Nephron (organoid): ENCODE data around the gene KIAA1210.

Experiments
- H3K27ac Mint-ChIP-seq, 3 experiments: 2 replicates each; pipeline ENCODE4 v1.8.0; 2020; ENCODE audit warnings: mixed read lengths in 3 of 3, mild to moderate bottlenecking in 2 of 3, moderate library complexity in 1 of 3
- H3K27me3 Mint-ChIP-seq: 2 replicates; pipeline ENCODE4 v1.8.0; 2021; ENCODE audit warnings: low read depth, mild to moderate bottlenecking, moderate library complexity, mixed read lengths
- H3K36me3 Mint-ChIP-seq: 2 replicates; pipeline ENCODE4 v1.8.0; 2020; ENCODE audit warnings: low read depth, mixed read lengths
- H3K4me1 Mint-ChIP-seq: 2 replicates; pipeline ENCODE4 v1.8.0; 2020; ENCODE audit warnings: mixed read lengths
- H3K4me3 Mint-ChIP-seq, 3 experiments: 2 replicates each; pipeline ENCODE4 v1.8.0; 2020; ENCODE audit warnings: mild to moderate bottlenecking in 3 of 3, mixed read lengths in 3 of 3, moderate library complexity in 2 of 3
- H3K9me3 Mint-ChIP-seq: 2 replicates; pipeline ENCODE4 v1.8.0; 2020; ENCODE audit warnings: mixed read lengths
- TF ChIP-seq, protein P1 (sequence below), 3 experiments: fragments of 200-600 bp; sonication (generic); IDR thresholded peaks; one replicate each; pipeline ENCODE4 v1.5.0; 2021; ENCODE audit warnings: antibody characterized with exemption in 3 of 3; ENCODE audit not compliant: unreplicated experiment in 3 of 3

The KIAA1210 gene

DNA sequence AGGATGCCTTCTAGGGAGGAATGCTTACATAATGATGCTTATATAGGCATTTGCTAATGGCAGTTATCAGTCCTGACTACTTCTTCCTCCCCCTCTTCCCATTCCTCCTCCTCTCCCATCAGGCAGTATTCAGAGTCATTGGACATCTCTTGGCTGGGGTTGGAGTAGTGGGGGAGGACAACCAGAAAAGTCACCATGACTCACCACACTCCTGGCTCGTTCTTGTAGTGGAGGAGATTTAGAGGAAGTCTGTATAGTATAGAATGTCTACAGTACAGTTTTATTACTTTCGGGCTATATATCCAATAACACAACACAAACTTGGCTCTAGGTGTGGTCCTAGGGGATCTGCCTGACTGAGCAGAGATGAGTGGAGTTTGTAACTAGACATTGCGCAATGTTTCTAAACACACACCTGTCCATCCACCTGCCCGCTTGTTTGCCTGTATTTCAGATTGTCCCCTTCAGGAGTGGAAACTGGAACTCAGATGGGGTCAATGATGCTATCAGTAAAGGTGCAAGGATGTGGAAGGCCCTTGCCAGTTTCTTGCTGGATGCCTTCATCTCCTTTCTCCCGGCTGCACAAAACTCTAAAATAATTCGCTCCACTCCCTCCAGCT, 27.9 kb upstream of the KIAA1210 start:
- peaks cover 34% of the 10 kb centered on the region for H3K4me1 Mint-ChIP-seq
- no peak overlapping the region for H3K4me3 Mint-ChIP-seq
- peak overlapping the region; percentile 84 to 98 (median 87) for H3K27ac Mint-ChIP-seq
- peaks cover 9% of the 10 kb centered on the region for H3K9me3 Mint-ChIP-seq
- H3K36me3 Mint-ChIP-seq = no peaks in the 10 kb centered on the region
- TF ChIP-seq, protein P1, sequence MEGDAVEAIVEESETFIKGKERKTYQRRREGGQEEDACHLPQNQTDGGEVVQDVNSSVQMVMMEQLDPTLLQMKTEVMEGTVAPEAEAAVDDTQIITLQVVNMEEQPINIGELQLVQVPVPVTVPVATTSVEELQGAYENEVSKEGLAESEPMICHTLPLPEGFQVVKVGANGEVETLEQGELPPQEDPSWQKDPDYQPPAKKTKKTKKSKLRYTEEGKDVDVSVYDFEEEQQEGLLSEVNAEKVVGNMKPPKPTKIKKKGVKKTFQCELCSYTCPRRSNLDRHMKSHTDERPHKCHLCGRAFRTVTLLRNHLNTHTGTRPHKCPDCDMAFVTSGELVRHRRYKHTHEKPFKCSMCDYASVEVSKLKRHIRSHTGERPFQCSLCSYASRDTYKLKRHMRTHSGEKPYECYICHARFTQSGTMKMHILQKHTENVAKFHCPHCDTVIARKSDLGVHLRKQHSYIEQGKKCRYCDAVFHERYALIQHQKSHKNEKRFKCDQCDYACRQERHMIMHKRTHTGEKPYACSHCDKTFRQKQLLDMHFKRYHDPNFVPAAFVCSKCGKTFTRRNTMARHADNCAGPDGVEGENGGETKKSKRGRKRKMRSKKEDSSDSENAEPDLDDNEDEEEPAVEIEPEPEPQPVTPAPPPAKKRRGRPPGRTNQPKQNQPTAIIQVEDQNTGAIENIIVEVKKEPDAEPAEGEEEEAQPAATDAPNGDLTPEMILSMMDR (IDR thresholded peaks at IDR 0.05; ENCODE audit: unreplicated experiment in 3 of 3) = no peak
- H3K27me3 Mint-ChIP-seq = peaks cover 4% of the 10 kb centered on the region

DNA sequence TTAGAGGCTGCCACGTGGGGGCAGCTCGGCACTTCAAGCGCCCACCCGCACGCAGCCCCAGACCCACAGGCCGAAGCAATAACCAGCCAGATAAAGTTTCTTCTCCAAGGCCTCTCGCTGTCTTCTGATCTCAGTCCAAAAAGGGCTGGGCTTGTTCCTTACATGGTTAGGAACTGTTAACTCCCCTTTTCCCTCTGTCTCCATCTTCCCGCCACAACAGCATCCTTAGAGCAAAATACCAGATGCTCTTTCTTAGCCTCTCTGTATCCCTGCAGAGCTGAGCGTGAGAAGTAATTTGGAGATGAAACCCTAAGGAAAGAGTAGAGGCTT, 23.4 kb upstream of the KIAA1210 start:
- TF ChIP-seq, protein P1 (IDR thresholded peaks at IDR 0.05; ENCODE audit: unreplicated experiment in 3 of 3) = no peak
- H3K4me1 Mint-ChIP-seq = peaks cover 30% of the 10 kb centered on the region
- peak overlapping the region; percentile 94 to 98 (median 98) for H3K27ac Mint-ChIP-seq

DNA sequence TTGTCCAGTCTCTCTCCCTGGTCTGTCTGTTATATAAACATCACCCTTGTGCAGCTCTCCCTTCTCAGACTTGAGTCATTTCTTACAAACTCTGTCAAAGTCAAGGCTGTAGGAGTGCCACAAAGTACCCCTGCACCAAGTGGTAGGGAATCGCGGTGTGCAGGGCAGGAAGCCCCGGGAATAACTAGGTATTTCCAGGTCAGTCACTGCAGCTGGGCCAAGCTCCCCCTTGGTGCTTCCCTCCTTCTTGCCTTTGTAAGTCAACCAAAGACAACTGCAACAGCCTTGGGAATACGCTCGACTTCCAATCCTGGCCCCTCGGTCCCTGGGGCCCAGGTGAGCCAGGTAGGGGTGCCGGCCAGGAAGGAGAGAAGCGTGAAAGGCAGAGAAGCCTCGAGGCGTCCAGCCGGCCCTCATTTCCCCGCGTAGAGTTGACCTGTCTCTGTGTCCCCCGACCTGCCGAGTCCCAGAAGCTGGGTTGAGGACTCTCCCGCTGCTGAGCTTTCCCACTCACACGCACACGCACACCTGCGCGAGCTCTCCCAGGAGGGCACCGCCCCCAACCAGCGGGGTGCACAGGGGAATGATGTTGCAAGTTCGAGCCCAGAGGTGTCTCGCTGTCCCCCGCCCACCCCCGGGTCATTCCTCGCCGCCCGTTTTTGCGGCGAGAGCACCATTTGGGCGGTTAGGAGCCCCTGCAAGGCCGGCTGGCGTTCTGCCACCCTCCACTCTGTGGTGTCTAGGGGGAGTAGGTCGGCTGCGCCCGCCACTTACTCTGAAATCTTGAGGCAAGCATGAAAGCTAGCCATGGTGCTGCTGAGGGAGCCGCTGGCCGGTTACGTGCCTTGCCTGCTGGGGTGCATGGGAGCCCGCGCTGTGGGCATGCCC, 22.8 kb upstream of the KIAA1210 start:
- peak overlapping the region in 2 of 3 experiments; percentile 52 to 67 for H3K4me3 Mint-ChIP-seq
- H3K4me1 Mint-ChIP-seq = peaks cover 30% of the 10 kb centered on the region
- H3K9me3 Mint-ChIP-seq = peaks cover 3% of the 10 kb centered on the region
- peaks cover 4% of the 10 kb centered on the region for H3K27me3 Mint-ChIP-seq
- TF ChIP-seq, protein P1 (IDR thresholded peaks at IDR 0.05; ENCODE audit: unreplicated experiment in 3 of 3) = no peak
- H3K27ac Mint-ChIP-seq = peak overlapping the region; percentile 94 to 98 (median 98)
- no peaks in the 10 kb centered on the region for H3K36me3 Mint-ChIP-seq

More for the DNA sequence above, 23.4 kb upstream of the KIAA1210 start:
- peaks cover 3% of the 10 kb centered on the region for H3K9me3 Mint-ChIP-seq
- no peaks in the 10 kb centered on the region for H3K36me3 Mint-ChIP-seq
- H3K4me3 Mint-ChIP-seq = peak overlapping the region in 2 of 3 experiments; percentile 52 to 67
- H3K27me3 Mint-ChIP-seq = peaks cover 4% of the 10 kb centered on the region

- H3K36me3 Mint-ChIP-seq = no peaks in the 10 kb centered on the region
- H3K4me1 Mint-ChIP-seq = peaks cover 25% of the 10 kb centered on the region
- TF ChIP-seq, protein P1 (IDR thresholded peaks at IDR 0.05; ENCODE audit: unreplicated experiment in 3 of 3) = no peak
- H3K9me3 Mint-ChIP-seq = peaks cover 3% of the 10 kb centered on the region
- no peaks in the 10 kb centered on the region for H3K27me3 Mint-ChIP-seq
- no peak overlapping the region for H3K4me3 Mint-ChIP-seq
- H3K27ac Mint-ChIP-seq = peak overlapping the region in 2 of 3 experiments; percentile 69 to 76
These were observed 19.9 kb upstream of the KIAA1210 start for GRCh38 chrX:119147486-119147885.

DNA sequence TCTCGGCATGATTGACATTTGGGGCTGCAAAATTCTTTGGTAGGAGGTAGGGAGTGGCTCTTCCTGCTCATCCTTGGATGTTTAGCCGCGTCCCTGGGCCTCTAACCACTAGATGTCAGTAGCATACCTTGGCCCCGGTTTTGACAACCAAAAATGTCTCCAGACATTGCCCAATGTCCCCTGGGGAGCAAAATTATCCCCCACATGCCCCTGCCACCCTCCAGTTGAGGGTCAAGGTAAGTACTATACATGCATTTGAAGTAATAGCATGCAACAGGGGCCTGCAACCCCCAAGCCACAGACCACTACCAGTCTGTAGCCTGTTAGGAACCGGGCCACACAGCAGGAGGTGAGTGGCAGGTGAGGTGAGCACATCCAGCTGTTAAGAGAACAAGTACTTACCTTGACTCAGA, 17.6 kb upstream of the KIAA1210 start:
- Mint-ChIP-seq H3K27ac (peak overlapping the region in 2 of 3 experiments; percentile 80 to 89), H3K9me3 (peaks cover 3% of the 10 kb centered on the region), H3K36me3 (no peaks in the 10 kb centered on the region), H3K4me3 (no peak overlapping the region), H3K4me1 (peaks cover 14% of the 10 kb centered on the region), H3K27me3 (no peaks in the 10 kb centered on the region)
- TF ChIP-seq, protein P1 (IDR thresholded peaks at IDR 0.05; ENCODE audit: unreplicated experiment in 3 of 3) = peak; percentile 32 to 46 (median 37)
